HG03442 (cell line): ENCODE results near the gene POLG.

ENCODE experiments used
- ATAC-seq: cut with Tn5 transposase; IDR thresholded peaks from one replicate; pipeline ENCODE4 v1.9.1; 2021; ENCODE audit warnings: mild to moderate bottlenecking, moderate library complexity; ENCODE audit not compliant: unreplicated experiment

Gene POLG

DNA sequence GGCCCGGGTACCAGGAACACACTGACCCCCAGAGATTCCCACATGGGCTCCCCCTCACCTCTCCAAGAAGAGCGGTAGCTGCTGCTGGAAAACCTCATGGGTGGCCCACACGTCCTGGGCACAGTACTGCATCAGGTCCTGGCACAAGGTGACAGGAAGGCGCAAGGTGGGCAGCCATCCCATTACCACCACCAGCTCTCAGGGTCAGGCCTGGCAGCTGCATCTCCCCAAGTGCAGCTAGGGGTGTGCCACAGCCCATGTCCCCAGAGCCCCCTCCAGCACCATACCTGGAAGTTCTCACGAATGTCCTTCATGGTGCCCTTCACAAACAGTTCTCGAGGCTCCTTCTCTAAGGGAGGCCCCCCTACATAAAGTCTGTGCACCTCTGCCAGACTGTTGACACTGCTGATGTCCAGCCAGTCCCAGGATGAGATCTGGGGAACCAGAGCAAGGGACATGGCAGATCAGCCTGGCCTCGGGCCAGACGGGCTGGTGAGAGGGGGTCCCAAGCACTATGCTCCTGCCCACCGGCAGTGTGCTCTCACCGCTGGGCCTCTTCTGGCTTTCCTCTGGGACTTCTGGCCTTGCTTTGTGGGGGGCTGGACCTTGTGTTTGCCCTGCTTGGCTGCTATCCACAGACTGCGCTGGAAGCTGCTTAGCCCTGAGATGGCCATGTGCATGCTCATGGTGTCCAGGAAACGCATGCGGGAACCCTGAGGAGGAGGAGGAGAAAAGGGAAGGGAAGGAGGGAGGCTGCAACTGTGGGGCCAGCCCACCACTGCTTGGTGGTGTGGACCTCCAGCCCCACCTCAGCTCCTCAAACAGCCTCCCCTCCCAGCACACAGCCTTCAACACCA lies 6.0 kb downstream of the POLG start:
- no peak for ATAC-seq

DNA sequence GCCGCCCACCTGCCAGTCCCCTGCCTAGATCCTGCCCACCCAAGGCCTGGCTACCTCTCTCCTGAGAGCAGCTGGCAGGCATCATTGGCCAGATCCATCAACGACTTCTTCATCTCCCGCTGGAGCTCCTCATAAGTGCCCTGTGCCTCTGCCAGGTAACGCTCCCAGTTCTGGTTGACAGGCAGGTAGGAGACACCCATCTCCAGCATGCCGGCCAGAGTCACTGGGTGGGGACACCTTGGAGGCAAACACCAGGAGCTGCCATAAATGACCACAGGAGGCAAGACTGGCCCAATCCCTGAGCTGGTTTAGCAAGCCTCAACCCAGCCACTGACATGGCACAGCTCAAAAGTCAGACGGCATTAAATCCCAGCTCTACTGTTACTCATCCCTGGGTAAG lies 7.5 kb downstream of the POLG start:
- ATAC-seq, result no peak

DNA sequence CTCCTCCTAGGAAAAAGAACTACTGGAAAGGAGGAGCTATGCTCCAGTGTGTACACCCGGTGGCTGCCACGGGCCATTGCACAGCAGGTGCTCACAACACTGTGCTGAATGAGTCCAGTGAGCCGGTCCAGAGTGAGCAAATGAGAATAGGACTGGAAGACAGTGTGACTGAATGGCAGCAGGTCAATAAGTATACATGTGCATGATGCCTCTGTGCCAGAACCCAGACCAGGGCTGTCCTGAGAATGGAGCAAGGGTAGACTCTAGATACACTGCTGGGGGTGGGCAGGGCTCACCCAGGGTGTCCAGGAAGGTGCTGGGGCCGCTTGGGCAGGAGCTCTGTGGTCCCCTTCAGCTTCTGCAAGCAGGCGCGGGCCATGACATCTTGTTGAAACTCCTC lies 8.3 kb downstream of the POLG start:
- no peak for ATAC-seq

DNA sequence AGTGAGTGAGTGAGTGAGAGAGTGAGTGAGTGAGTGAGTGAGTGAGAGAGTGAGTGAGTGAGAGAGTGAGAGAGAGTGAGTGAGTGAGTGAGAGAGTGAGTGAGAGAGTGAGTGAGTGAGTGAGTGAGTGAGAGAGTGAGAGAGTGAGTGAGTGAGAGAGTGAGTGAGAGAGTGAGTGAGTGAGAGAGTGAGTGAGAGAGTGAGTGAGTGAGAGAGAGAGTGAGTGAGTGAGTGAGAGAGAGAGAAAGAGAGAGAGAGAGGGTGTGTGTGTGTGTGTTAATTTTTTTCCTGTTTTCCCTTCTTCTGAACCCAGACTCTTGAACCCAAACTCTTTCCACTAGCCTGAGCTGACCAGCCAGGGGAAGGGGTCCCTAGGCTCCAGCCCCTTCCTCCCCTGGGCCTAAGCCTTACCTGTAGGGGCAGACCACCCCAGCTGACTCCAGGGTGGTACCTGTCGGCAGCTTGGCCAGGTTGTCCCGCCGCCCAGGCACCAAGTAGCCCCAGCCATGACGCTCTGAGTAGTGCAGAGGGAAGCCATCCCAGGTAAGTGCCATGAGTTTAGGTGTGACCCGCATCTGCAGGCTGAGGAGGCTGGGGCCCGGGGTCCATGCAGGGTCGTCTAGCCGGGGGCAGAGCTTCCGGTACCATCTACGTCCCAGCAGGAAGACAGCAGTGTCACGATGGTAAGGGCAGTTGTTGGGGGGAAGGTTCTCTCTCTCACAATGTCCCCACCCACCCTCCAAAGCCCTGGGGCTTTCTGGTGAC lies 9.4 kb downstream of the POLG start:
- no peak for ATAC-seq

DNA sequence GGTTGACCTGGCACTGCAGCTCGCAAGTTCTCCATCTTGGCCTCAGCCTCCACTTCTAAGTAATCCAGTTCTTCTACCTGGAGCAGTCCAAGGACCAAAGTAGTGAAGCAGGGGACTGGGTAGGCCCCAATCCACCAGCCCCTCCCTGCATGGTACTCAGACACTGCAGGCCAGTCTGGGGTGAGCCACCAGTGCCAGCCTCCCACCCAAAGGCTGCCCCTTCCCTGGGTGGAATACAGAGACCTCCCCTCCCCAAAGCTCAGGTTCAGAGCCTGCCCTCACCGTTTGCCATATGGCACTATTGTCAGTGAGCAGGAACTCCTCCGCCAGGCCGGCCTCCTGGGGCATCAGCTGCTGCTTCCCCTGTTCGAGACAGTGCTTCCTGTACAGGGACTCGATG lies 10.8 kb downstream of the POLG start:
- ATAC-seq, result no peak

DNA sequence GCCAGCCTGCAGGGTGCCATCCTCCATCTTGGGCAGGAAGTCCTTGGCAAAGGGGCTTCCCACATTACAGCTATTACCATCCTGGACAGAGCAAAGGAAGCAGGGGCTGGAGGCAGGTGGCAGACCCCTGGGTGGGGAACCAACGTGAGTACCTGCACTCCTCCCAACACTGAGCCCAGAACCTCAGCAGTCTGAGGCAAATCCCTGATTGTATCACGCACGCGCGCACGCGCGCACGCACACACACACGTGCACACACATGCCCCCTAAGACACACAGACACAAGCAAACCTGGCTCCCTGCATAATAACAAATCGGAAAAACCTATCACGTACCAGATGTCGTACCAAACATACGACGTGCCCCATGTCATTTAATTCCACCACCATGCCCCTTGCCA lies 11.8 kb downstream of the POLG start:
- ATAC-seq, result no peak

DNA sequence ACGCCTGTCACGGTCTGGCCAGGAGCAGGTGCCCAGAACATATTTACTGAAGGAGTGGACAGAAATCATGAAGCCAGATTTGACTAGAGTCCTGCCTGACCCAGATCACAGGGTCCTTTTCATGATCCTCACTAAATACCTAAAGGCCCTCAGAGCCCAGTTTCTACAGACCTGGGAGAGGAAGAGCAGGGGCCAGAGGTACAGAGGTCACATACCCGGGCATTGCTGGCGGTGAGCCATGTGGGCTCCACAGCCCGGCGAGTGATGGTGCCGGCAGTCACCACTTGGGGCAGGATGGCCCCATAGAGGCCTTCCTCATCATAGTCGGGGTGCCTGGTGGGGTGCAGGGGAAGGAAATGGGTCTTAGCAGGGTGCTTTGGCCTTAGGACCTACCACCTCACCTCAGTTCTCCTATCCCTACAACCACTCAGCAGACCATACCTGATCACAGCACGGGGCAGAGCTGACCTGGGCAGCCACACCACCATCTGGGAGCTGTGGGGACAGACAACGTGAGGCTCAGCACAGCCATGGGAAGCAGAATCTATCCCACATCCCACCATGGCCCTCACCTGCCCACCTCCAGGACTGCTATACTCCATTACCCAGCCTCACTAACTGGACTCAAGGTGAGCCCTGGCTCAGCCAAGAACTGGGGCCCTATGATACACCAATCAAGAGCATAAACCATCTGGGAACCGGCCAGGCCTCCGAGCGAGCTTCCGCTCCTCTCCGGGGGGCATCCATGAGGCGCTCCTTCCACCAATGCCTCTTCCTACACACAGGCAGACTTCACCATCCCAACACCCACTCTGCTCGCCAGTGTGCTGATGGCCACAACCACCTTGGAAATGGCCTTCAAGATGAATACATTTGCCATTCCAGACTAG lies 12.9 kb downstream of the POLG start:
- ATAC-seq, result no peak

DNA sequence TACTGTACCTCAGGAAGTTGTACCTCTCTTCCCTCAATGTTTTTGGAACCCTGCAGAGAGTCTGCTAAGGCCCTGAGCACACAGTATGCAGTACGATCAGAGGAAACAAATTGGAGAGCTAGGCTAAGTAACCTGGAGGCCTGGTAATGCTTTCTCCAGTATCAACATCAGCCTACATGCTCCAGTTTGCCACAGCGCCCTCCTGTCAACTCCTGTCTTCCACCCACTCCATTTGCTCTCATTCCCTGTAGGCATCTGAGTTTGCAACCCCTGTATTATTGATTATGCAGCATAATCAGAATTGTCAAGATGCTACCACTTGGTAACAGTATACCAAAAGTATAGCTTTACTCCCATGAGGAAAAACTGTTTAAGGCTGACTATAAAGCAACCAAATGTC lies 14.4 kb downstream of the POLG start:
- no peak for ATAC-seq

DNA sequence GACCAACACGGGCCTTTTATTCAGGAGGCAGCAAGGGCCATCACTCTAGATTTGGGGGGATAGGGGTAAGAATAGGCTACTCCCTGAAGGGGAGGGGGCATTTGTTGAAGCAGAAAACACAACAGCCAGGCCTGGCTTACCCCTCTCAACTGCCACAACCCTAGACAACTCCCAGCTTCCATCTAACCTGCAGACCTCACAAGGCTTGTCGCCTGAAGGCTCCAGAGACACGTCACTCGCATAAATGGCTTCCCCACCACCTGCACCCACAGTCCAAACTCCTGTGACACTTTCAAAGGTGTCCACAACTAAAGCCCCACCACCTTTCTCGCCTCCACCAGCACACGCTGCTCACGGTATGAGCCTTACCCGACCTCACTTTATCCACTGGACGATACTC lies 14.9 kb downstream of the POLG start:
- ATAC-seq, result no peak

DNA sequence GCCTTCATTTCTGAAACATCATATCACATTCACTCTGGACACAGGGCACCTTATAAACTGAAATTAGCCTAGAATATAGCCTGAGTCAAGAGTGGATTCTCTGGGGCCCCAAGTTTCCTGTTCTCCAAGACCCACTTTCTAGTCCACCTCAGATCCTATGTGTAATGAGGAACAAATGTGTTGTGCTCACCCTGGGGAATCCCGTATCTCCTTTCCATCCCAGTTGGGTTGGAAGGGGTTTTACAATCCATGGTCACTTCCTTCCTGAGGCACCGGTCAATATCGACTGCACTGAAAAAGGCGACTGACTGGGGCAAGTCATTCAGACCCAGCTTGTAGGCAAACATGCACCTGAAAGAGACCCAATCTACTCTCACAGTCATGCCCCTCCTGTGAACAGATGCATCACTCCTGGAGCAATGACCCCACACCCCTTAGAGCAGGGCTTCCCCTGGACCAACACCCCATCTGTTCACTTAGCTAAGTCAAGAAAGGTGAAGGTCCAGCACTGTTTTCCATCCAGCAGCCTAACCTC lies 17.4 kb downstream of the POLG start:
- ATAC-seq, result no peak

DNA sequence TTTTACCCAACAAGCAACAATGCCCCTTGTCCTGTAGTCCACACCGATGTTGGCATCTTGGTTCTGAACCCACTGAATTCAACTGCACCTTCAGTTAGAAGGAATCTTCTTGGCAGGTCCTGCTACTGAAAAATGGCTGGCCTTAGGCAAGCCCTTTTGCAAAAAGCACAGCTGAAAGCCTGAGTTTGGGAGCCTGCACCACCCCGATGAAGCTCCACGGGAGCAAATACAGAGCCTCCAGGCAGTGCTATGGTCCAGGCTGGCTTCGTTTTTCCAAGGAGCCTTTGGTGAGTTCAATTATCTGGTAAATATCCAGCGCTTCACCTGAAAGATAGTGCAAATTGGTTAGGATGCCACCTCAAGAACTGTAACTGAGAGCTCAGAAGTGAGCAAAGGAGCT lies 18.1 kb downstream of the POLG start:
- no peak for ATAC-seq

DNA sequence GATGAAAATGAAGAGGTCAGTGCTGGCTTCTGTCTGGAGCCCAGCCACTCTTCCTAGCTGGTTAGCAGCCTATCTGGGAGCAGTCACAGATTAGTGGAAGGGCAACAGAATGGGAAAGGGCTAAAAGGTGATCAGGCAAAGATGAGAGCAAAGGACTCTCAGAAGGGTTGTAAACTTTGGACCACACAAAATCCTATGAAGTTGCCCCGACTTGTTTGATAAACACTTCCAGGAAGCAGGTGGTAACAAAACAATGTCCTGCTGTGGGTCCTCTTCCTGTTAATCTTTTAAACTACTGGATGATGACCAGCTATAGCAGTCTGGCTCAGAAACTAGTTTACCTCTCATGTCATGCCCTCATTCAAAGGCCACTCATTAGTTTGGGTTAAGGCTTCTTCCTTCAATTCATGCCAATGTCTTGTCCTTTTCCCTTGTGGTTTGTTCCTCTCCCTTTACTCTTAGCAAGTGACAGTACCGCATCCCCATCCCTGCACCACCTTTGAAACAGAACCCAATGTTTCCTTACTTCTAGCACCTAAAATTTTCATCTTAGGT lies 19.2 kb downstream of the POLG start:
- no peak for ATAC-seq

DNA sequence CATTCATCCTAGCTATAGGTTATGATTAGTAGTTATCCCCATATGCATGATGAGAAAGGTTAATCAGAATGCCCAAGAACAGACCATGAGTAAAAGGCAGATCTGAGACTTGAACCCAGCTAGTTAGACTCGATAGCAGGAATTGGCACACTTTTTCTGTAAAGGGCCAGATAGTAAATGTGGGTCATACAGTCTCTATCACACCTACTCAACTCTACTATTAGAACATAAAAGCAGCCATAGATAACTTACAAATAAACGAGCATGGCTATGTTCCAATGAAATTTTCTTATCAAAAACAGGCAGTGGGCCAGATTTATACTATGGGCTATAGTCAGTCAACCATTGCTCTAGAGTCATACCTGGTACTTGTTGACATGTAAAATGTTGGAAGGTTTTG lies 24.6 kb downstream of the POLG start:
- no peak for ATAC-seq

DNA sequence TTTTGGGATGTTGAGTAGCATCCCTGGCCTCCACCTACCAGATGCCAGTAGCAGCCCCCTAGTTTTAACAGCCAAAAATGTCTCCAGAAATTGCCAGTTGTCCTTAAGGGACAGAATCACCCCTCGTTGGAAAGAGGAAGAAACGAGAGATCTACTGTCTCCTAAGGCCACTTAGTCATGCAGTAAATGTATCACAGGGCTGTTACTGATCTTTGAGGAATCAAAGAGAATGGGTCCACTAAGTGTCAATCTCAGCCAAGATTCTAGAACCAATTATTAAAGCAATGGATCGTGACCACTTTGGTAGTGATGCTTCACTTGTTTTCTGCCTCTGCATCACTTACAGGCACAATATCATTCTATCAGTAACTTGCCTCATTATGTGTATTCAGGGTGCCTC lies 26.4 kb downstream of the POLG start:
- no peak for ATAC-seq

DNA sequence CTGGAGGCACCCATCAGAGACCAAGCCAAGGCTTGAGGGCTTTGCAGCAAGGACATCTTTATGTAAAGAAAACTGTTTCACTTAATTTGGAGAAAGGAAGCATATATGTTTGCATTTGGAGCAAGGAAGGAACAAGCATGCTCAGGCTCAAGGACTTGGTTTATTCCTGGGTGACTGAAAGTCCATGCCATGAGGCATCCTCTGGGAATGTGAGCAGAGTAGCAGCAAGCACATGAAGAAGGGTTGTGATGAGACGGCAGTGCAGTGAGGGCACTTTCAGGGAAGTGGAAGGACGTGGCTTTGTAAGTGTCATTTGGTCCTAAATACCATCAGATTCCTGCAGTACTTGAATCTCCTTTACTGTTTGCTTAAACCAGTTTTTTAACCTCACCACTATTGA lies 26.8 kb downstream of the POLG start:
- no peak for ATAC-seq

DNA sequence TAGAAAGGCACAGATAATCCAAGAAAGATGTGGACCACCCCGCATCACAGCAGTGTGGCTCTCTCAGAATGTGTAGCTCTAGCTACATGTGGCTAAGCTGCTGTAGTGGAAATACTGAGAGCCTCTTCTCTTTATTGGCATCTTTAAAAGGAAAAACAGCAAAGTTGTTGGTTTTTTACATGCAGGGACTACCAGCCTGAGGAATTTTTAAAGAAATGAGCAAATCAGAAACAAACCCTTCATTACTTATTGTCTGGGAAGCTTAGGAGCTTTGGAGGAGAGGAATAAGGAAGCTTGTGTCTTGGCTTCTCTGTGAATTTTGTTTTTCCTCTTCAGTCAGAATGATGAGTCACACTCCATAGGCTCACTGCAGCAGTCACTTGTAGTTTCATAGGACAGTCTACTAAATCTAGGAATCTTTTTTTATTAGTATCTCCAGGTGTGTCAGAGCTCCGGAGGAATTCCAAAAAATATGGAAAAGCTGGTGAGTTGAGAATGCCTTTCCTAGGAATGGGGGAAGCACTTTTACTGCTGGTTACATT lies 27.5 kb downstream of the POLG start:
- no peak for ATAC-seq

DNA sequence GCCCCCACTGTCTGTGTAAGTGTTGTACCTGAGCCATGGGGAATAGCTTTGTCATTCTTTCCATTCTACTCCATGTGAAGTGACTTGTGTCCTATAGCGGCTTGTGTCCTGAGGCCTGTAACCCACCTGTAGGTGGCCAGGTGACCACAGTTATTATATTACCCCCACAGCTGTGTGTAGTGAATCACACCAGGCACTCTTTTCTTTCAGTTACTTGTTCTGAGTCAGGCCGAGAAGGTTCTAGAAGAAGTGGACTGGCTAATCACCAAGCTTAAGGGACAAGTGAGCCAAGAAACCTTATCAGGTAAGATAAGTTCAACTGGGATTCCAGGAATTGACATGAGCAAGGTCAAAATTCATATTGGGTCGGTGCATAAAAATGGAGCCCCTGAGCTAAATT lies 29.2 kb downstream of the POLG start:
- ATAC-seq, result no peak

DNA sequence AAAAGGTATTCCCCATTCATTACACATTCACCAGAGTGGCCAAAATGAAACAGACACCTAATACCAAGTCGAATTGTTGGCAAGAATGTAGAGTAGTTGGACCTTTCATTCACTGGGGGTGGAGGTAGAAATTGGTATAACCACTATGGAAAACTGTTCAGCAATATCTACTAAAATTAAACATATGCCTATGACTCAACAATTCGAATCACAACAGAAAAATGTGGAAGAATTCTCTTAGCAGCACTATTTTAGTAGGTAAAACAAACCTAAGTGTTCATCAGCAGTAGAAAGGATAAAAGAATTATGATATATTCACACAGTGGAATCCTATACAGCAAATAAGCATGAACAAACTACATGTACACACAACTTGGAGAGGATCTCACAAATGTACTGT lies 30.6 kb downstream of the POLG start:
- no peak for ATAC-seq

DNA sequence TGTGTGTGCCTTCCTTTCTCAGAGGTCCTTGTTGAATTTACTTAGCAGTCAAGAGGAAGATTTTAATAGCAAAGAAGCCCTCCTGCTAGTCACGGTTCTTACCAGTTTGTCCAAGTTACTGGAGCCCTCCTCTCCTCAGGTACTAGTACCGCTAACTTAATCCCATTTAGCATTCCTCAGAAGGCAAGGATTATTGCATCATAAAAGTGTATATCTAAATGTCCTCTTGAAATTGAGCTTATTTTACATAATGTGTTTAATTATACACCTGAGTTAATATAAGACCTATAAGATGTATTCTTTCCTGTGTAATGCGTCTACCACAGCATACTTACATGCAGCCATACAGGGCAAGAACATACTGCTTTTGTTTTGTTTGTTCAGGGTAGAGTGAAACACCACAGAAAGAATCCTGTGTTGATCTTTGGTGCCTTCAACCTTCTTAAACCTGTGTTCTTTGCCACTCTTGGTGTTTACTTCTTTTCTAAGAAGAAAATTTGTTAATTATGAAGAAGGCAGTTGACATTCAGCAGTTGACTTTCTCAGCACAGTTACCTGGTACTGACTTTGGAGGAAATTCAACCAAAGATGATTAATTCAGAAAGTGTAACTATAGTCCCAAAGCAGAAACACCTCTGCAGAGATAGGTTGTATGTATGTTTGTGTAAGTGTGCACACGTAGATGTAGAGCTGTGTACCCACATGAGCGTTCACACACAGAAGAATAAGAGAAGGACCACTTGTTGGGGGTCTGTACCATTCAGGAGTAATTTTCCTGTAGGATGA lies 33.1 kb downstream of the POLG start:
- ATAC-seq, result no peak

DNA sequence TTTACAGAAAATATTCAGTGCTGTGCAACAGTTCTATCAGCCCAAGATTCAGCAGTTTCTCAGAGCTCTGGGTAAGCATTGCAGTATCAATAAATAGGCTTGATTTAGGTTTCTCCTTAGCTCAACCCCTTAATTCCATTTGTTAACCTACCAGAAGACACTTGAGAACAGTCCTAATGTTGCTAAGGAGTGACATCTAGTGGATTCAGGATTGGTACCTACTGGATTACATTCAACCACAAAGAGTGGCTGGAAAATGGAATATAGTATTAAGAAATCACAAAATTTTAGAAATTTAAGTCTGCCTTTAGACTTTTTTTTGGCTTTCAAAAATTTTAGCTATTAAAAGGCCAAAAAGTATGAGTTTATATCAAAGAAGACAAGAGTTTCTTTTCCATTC lies 34.7 kb downstream of the POLG start:
- ATAC-seq, result no peak
